Brain pericyte (primary cell): Measurements from ENCODE around the gene ACSF3.

Experiments used
- DNase-seq: peaks from one replicate; pipeline ENCODE4 v3.0.0-alpha.2; 2012; ENCODE audit warnings: low read depth, low spot score

ACSF3 gene

GRCh38 chr16:89111263-89111662 lies 17.6 kb downstream of the ACSF3 start:
- DNase-seq, result no peak

GRCh38 chr16:89112377-89113151 lies 18.9 kb downstream of the ACSF3 start:
- no peak for DNase-seq

DNA sequence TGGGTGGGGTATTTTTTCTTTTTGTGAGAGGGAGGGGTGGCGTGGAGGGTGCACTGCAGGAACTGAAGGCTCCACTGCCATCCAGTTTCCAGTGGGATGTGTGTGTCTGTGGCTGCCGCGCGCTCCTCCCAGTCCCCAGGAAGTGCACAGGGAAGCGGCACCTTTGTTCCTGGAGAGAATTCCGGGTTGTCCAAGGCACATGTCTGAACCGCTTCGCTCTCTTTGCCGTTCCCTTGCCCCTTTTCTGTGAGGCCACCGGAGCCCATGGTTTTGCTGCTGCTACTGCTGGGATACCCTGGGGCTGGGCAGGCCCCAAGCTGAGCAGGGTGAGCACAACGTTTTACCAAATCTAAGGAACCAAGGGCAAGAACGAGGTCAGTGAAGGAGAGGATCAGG lies 19.5 kb downstream of the ACSF3 start:
- DNase-seq, result no peak

DNA sequence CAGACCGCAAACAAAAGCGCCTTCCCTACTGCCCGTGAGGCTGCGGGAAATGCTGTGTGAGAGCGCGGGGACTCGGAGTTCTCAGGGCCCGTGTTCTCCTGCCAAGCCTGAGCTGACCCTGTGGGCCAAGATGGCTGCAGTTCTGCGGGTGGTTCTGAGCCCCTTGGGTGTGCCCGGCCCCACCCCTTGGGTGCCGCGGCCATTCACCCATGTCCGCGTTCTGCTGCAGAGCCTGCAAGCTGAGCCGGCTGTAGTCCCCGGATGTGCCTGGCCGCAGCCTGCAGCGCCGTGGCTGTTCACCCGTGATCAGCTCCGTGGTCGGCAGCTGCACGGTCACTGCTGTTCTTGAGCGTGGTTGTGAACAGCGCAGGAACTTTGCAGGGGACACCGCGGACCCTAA lies 20.0 kb downstream of the ACSF3 start:
- DNase-seq, result no peak

DNA sequence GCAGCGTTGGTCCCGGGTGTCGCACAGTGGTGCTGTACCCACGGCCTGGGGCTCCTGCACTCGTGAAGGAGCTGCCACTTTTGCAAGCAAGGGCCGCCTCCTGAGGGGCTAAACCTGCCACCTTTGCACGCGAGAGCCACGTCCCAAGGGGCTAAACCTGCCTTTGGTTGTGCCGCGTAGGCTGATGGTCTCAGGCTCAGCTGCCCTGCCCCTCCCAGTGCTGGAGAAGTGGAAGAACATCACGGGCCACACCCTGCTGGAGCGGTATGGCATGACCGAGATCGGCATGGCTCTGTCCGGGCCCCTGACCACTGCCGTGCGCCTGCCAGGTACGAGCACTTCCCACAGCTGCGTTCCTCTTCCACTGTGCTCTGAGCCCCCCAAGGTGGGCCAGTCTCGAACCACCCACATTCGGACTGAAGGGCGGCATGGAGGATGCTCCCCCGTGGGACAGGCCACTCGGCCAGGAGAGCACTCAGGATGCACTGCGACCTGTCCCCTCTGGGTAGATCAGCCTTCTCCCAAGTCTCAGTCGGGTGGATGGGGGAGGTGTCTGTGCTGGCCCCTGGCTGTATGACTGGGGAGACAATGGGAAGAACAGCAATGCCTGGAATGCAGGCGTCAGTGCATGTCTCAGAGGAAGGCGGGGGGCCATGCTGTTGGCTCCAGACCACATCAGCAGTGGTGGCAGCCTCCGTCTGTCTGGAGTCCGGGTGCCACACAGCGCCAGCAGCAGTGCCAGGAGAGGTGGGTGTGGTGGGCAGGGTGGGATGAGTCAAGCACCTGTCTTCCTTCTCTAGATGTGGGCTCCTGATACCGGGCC lies 20.7 kb downstream of the ACSF3 start:
- DNase-seq, result no peak

GRCh38 chr16:89115216-89115861 lies 21.7 kb downstream of the ACSF3 start:
- no peak for DNase-seq

DNA sequence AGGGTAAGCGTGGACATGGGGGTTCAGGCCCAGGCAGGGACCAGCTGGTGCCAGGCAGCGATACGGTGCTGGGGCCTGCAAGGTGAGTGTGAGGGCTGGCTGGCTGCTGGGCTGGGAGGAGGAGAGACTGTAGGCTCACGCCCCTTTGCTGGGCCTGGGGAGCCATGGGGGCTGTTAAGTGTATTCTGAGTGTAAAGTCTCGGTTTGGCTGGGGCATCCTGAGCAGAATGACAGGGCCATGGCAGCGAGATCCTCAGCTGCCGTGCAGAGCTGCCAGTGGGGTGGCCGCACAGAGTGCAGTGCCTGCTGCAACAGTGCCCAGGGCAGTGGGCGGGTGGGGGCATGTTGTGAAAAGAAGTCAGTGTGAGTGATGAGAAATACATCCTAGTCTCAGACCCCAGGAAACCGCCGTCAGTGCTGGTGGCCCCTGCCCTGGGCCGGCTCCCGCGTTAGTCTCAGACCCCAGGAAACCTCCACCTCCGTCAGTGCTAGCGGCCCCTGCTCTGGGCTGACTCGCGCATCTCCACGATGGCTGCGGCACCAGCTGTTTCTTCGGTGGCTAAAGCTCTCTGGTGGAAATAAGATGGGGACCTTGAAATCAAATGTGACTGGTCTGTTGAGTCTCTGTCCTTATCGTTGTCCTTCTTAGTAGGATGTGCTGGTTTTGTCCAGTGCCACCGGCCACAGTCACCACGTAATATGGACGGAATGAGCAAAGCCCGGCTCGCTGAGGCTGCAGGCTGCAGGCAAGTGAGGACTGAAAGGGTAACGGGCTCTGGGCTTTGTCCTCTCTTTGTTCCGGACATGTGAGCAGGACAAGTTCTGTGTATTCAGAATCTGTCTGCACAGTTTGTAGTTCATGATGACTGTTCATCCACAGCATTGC lies 22.9 kb downstream of the ACSF3 start:
- no peak for DNase-seq

- DNase-seq, result no peak
Observed at GRCh38 chr16:89117227-89117974, 23.7 kb downstream of the ACSF3 start.

DNA sequence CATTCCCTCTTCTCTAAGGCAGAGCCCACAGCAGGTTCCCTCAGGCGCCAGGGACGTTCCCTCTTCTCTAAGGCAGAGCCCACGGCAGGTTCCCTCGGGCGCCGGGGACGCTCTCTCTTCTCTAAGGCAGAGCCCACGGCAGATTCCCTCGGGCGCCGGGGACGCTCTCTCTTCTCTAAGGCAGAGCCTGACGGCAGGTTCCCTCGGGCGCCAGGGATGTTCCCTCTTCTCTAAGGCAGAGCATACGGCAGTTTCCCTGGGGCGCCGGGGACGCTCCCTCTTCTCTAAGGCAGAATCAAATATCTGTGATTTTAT lies 24.3 kb downstream of the ACSF3 start:
- no peak for DNase-seq

DNA sequence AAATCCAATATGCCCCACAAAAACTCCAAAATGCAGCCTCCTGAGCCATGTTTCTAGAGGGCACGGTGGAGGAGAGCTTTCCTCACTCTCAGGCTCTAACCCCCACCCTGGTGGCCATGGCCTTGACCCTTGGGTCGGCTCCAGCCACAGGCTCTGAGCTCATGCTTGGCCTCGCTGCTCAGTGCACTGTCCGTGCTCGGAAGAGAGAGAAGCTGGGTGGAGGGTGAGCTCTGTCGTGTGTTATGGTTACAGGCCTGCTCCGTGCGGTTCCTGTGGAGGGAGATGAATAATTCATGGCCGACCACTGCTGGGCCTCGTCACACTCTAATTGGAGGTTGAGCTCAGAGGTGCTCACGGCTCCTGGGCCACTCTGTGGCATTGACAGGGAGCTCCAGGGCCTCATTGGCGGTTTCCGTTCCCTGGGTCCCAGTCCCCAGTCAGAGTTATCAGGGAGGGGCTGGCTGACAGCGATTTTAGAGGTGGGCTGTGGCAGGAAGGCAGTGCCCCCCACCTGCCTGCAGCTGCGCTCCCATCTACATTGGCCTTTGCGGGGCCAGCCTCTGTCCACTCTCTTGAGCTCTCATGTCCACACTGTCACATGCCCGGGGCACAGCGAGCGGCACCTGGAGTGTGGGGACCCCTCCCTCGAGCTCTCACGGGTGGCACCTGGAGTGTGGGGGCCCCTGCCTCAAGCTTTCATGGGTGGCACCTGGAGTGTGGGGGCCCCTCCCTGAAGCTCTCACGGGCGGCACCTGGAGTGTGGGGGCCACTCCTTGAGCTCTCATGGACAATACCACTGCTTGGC lies 24.9 kb downstream of the ACSF3 start:
- no peak for DNase-seq

DNA sequence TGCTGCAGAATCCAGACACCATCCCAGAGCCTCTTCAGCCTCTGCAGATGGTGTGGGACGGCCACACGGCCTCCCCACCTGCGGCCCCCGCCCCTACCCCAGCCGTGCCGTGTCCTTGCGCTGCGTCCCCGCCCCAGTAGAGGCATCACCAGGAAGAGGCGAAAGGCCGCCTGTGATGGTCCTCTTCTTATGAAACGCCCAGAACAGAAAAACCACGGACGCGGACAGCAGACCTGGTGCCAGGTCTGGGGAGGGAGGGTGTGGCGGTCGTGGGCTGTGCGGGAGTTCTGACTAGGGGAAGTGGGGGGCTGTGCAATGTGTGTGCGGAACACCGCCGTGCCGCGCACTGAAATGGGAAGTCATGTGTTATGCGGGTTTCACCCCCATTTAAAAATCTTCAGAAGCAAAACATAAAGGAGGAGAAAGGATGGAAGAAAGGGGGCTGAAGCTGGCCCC lies 25.5 kb downstream of the ACSF3 start:
- no peak for DNase-seq

DNA sequence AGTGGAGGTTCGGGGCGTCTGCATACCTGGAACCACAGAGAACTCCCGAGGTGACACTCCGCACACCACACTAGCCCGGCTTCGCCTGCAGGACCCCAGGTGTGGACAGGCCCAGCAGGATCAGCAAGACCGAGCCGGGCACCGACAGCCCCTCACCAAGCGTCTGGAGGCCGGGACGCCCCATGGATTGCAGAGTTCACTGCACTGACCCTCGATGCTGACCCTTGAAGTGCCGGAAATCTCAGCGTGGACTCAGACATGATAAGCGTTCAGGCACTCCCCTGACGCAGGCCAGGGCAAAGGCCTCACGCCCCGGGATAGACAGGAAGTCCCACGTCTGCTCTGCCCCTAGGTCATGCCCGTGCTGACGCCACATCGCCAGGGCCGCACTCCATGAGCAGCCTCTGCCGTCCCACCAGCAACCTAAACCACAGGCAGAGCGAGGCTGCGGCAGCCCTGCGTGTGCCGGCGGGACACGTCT lies 26.0 kb downstream of the ACSF3 start:
- DNase-seq, result no peak

DNA sequence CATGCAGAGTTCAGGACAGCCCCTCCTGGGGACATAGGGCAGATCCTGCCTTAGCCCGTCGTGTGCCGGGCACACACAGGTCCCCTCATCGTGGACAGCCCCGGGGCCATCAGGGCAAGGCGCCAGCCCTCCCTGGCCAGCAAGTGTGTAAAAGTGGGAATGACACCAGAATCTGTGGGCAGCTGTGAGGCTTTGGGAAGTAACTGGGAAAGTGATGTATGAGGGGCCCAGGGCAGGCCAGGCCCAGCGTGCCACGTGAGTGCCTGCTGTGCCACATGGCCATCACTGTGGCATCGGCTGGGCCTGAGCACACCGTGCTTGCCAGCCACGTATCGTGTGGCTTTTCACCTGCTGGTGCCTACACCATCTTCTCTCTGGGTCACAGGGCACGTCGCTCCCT lies 26.6 kb downstream of the ACSF3 start:
- no peak for DNase-seq

DNA sequence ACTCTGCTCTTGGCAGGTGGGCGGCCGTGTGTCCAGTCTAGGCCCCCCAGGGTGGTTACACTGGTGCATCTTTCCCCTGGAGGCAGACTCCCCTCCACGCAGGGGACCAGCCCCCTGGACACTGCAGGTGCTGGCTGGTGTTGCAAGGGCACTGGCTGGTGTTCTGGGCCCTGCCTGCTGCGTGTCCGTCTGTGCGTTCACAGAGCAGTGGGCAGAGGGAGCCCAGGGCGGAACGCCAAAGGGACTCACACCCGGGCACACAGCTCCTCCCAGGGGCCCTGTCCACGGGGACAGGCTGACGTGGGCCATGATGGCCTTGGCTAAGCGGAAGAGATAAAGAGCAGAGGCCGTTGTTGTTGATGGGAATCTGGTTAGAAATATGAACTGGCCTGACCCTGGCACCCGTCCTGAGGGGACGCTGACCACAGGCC lies 27.3 kb downstream of the ACSF3 start:
- DNase-seq, result no peak

GRCh38 chr16:89121691-89122321 lies 28.2 kb downstream of the ACSF3 start:
- no peak for DNase-seq

DNA sequence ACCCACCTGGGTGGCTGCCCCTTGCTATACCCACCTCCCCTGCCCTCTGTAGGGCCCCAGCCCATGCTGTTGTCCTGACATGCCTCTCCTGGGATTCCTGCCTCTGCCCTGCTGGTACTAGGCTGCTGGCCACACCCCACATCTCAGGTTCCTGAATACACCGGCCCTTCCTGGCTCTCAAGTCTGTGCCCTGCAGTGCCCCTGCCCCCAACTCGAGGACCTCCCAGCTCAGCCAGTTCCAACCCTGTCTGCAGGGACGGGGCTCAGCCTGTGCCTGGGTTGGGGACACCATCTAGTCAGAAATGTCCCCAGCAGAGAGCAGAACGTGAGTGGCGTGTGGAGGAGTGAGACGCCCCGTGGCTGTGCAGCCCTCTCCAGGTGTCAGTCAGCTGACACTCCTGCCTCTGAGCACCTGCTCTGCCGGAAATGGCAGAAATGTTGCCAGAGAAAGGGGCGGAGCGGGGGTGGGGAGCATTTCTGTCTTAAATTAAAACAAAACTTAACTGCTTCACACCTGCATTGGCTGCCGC lies 28.7 kb downstream of the ACSF3 start:
- DNase-seq, result no peak

DNA sequence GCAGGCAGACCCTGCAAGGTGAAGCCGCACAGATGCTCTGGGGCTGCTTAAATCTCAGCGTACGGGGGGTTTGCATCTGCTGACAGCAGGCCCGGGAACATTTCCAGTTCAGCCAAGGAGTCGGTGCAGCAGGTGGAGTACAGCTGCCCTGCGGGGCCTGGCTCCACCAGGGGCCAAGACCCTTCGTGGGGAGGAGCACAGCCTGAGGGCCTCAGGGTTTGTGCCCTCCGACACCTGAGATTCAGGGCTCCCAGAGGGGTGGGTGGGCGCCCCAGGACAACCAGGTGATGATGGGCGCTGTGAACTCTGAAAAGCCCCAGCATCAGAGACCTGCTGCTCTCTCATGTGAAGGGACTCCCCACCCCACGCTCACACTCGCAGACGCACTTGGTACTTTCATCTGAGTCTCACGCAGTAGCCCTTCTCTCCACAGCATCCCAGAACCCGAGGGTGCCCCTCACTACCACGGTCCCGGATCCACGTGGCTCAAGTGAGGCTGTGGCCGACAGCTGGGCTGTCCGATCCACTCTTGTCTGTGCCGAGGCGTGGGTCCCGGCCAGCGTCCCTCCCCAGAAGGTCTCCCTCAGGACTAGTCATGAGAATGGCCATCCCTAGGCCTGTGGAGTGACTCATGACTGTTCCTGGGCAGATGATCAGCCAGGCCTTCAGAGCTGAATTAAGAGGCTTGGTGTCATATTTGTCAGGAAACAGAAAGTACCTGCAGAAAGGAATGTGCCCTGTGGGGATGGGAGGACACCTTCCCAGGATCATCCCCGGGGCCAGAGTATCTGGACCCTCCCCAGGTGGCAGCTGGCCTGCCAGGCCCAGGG lies 29.6 kb downstream of the ACSF3 start:
- DNase-seq, result no peak

DNA sequence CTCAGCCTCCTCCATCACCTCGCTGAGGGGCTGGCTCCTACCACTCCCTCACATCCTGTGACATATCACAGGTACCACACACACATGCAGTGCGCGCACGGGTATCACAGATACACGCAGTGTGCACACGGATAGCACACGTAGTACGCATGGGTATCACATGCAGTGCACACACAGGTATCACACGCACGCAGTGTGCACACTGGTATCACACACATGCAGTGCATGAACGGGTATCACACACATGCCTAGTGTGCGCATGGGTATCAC lies 30.1 kb downstream of the ACSF3 start:
- no peak for DNase-seq

DNA sequence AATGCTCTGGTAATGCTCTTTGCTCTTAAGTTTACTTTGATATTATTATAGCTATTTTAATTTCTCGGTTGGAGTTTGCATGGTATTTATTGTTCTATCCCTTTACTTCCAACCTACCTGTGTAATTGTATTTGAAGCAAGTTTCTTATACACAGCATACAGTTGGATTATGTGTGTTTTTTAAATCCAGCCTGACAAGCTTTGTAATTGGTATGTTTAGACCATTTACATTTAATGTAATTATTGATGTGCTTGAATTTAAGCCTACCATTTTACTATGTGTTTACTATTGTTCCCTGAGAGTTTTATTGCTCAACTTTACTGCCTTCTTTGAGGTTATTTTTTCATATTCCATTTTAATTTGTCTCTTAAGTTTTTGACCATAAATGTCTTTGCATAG lies 35.7 kb downstream of the ACSF3 start:
- DNase-seq, result no peak
